GM23338 (cell line): ENCODE results near the gene ZBTB7C.

Experiments
- CREB1 ChIP-seq: fragments of 250-450 bp; sonication (Bioruptor Pico); IDR thresholded peaks from 2 replicates; pipeline ENCODE4 v1.5.0; 2020; ENCODE audit warnings: low read depth, mild to moderate bottlenecking, moderate library complexity
- EZH2phosphoT487 ChIP-seq: fragments of 200-600 bp; sonication (generic); IDR thresholded peaks from one replicate; pipeline ENCODE4 v1.8.1; 2018; ENCODE audit warnings: antibody characterized with exemption; ENCODE audit not compliant: unreplicated experiment
- POLR2AphosphoS5 ChIP-seq: IDR thresholded peaks from 2 replicates; pipeline ENCODE4 v1.6.1; 2016; ENCODE audit warnings: antibody characterized with exemption, low read depth
- REST ChIP-seq: IDR thresholded peaks from one replicate; pipeline ENCODE4 v1.6.1; 2018; ENCODE audit warnings: antibody characterized with exemption; ENCODE audit not compliant: unreplicated experiment

GRCh38 chr18:48260237-48260636 is 148.9 kb downstream of the ZBTB7C start:
- TF ChIP-seq REST: no peak
- no peak for TF ChIP-seq CREB1 (CRISPR knock-in tag)
- TF ChIP-seq POLR2AphosphoS5: no peak
- TF ChIP-seq EZH2phosphoT487: no peak
